ENCODE data around the gene DDT.
"Not testable (repeated sequence)": the region's sequence is repeated elsewhere in the genome, so short reads cannot be mapped to it uniquely, and the experiment has no call there.

DNA sequence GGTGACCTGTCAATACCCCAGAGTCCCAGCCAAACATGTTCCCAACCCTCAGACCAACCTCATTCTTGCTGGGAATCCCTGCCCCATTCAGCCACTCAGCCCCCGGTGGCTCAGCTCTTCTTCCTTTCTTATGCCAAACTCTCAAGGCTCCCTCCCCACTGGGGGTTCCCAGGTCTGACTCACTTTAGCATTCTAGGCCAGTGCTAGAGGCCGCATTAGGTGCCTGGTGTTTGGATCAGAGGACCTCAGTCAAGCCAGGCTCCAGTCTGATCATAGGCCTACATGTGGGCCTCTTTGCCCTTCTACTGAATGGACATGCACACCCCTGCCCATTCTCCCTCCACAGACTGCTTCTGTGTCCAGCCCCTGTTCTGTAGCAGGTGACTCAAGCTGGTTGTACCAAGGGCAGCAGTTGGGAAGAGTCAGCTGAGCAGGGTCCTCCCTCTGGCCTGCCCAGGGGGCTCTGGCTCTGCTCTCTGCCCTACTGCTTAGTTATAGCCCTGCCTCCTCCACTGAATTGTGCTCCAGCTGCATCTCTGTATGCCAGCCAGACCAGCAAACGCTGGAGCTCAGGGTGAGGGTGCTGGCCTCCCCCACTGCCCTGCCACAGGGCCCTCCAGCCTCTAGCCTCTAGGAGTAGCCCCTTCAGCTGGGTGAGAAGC is 15.5 kb upstream of the DDT start:
- TF ChIP-seq, protein P1, sequence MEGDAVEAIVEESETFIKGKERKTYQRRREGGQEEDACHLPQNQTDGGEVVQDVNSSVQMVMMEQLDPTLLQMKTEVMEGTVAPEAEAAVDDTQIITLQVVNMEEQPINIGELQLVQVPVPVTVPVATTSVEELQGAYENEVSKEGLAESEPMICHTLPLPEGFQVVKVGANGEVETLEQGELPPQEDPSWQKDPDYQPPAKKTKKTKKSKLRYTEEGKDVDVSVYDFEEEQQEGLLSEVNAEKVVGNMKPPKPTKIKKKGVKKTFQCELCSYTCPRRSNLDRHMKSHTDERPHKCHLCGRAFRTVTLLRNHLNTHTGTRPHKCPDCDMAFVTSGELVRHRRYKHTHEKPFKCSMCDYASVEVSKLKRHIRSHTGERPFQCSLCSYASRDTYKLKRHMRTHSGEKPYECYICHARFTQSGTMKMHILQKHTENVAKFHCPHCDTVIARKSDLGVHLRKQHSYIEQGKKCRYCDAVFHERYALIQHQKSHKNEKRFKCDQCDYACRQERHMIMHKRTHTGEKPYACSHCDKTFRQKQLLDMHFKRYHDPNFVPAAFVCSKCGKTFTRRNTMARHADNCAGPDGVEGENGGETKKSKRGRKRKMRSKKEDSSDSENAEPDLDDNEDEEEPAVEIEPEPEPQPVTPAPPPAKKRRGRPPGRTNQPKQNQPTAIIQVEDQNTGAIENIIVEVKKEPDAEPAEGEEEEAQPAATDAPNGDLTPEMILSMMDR (IDR thresholded peaks at IDR 0.05) = not testable (repeated sequence)
- not testable (repeated sequence) for TF ChIP-seq EP300, POLR2A (IDR thresholded peaks at IDR 0.05)

All from tibial nerve (tissue), 4 donors.